IPS-NIHi11 (cell line): Measurements from ENCODE around the gene MASP1.
A peak's percentile ranks its signal among the peaks of the same experiment; 100 is the strongest.

Experiments
- DNase-seq: peaks from one replicate; pipeline ENCODE4 v3.0.0; 2012; ENCODE audit warnings: mixed read lengths, low spot score

The MASP1 gene

GRCh38 chr3:187291512-187292132, at the start of gene MASP1:
TSS of gene MASP1 (minus strand) at chr3:187291737. CDS start at chr3:187291632, 105 bp downstream.
- DNase-seq: peak; percentile 42

DNA sequence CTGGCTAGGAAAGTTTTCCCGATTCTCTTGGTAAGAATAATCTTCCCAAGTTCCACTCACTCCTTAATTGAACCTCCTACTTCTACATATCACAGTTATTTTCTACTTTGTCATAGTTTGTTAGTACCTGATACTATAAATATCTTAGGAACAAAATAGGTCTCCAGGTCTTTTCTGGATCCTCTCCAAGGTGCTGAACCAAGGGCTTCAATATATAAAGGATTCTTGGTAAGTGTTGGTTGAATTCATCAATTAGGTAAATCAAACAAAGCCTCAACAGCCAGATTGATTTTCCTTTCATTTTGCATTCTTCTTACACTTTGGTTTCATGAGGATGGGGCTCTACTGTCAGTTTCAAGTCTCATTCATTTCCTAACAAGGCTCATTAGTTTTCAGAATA, 49.0 kb upstream of the MASP1 start:
- DNase-seq: no peak

- no peak for DNase-seq
These were observed 44.8 kb upstream of the MASP1 start for GRCh38 chr3:187336322-187336721.

DNA sequence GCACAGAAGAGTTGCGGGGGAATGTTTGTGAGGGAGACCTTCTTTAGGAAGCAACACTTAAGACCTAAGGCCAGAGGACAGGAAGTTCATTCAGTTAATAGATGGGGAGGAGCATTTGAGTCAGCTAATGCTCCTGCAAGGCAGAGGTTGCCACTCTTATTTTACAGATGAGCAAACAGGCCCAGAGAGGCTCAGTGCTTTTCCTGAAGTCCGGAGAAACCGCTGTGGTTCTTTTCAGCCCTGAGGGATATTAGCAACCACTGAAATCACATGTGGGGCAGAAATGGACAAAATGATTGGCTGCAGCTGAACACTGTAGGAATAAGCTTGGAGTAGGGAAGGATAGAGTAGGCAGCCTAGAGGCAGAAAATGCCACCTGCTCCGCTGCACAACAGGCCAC, 43.4 kb upstream of the MASP1 start:
- no peak for DNase-seq

- DNase-seq: no peak
These were observed 37.2 kb upstream of the MASP1 start for GRCh38 chr3:187328691-187329090.

DNA sequence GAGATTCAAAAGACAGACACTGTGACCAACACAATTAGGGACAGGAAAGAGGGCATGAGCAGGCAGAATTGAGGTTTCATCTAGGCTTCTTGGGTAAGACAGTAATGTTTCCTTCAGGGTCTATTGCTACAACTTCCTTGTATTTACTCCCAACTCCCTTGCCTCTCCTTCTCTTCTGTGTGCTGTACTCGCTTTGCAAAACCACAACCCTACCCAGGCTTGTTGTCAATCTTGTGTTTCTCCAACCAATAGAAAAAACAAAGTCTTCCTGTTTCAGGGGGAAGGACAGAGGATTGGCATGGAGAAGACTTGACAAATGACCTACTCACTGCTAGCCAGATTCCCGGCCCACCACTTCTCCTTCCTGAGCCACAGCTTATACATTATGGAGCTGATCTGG, 36.3 kb upstream of the MASP1 start:
- no peak for DNase-seq

DNA sequence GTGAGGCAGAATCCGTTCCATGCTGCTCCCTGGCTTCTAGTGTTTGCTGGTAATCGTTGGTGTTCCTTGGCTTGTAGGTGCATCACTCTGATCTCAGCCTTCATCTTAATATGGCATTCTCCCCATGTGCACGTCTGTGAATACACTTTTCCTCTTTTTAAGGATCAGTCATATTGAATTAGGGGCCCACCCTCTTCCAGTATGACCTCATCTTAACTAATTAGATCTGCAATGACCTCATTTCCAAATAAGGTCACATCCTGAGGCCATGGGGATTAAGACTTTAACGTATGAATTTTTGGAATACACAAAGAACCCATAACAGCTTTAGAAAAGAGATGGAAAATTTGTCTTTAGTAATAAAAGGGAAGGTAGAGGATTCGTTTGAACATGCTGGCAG, 34.1 kb upstream of the MASP1 start:
- no peak for DNase-seq

- DNase-seq: no peak
These were observed 31.6 kb upstream of the MASP1 start for GRCh38 chr3:187323091-187323490.

- no peak for DNase-seq
These were observed 30.8 kb upstream of the MASP1 start for GRCh38 chr3:187322291-187322690.

- no peak for DNase-seq
These were observed 30.2 kb upstream of the MASP1 start for GRCh38 chr3:187321766-187322165.

- DNase-seq: peak; percentile 80
These were observed 28.3 kb upstream of the MASP1 start for GRCh38 chr3:187319699-187320302.

- DNase-seq: peak; percentile 74
These were observed 27.5 kb upstream of the MASP1 start for GRCh38 chr3:187318819-187319616.

GRCh38 chr3:187315872-187316271, 24.3 kb upstream of the MASP1 start:
- no peak for DNase-seq

DNA sequence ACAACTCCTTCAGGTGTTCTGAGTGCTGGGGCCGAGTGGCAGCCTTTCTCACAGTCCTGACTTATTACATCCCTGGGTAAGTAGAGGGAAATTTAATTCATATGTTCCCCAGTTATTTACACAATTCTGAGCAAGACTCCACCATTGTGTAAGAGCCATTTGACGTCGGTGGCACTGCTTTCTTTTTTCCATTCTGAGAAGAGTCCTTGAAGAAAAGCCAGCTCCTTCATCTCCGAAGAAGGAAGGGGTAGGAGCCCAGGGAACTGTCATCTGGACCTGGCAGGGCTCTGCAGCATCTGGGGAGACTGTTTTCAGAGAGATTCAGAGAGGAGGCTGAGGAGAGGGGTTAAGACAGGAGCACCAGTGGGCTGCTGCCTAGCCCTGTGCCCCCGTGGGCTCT, 22.6 kb upstream of the MASP1 start:
- no peak for DNase-seq

DNA sequence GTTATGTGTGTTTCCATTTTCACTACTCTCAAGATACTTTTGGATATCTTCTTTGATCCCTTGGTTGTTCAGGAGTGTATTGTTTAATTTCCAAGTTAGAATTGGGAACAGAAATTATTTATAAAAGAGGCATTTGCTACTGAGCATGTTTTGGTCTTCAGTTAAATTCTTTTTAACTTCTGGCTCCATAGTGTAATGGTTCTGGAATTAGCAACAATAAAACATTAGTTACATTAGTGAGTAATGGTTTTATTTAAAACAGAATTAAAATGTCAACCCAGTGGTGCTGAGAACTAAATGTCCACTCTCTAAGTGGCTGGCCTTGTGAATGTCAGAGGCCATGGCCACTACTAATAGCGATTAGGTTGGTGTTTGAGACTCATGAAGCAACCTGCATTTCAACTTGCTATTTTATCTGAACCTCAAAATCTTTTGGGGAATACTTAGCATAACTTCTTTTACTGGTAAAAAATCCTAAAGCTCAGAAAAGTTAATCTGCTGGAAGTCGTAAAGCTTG, 19.5 kb upstream of the MASP1 start:
- no peak for DNase-seq

GRCh38 chr3:187310226-187310625, 18.7 kb upstream of the MASP1 start:
- no peak for DNase-seq

DNA sequence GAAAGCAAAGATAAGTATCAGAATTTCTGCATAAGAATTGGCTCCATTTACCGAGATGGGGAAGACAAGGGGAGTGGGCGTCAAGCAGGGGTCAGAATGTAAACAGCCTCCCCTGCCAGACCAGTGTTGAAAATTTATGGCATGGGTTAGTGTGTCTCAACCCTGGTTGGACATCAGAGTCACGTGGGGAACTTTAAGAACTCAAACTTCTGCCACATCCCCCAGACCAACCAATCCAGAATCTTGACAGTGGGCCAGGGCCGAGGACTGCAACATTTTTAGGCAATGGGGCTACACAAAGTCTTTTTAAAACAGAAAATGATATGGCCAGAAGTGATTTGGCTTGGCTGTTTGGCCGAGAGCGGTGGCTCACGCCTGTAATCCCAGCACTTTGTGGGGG, 14.3 kb upstream of the MASP1 start:
- no peak for DNase-seq

- no peak for DNase-seq
These were observed 8.1 kb upstream of the MASP1 start for GRCh38 chr3:187299611-187300010.

DNA sequence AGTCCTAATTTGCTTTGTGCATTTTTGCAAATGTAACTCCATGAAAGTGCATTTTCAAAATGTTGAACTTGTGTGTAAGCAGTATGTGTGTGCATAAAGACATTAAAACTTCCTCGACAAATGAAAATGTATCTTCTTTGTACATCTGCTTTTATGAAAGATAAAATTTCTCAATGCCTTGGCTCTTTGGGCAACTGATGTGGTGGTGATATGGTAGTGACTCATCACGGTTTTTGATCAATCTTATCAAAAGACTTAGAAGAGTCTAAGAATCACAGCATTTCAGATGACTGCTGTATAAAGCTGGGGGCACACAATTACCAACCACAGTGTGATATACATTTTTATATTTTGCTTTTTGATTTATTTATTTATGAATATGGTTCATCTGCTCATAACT, 5.4 kb upstream of the MASP1 start:
- DNase-seq: no peak

DNA sequence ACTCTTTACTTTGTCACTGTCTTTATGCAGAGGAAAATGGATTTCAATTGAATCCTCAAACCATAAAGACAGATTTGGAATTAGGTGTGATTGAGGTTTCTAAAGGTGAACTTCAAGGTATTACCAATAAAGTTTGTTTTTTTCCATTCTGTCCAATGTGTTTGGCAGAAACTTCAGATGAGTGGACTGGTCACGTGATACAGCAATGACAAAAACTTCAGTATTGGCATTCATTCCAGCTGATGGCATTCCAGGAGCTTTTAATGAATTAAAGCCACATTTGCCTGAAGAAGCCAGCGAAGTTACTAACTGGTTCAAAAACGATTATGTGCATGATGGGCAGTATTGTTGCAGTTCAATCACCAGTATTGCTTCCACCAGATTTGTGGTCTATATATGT, 4.5 kb upstream of the MASP1 start:
- no peak for DNase-seq

DNA sequence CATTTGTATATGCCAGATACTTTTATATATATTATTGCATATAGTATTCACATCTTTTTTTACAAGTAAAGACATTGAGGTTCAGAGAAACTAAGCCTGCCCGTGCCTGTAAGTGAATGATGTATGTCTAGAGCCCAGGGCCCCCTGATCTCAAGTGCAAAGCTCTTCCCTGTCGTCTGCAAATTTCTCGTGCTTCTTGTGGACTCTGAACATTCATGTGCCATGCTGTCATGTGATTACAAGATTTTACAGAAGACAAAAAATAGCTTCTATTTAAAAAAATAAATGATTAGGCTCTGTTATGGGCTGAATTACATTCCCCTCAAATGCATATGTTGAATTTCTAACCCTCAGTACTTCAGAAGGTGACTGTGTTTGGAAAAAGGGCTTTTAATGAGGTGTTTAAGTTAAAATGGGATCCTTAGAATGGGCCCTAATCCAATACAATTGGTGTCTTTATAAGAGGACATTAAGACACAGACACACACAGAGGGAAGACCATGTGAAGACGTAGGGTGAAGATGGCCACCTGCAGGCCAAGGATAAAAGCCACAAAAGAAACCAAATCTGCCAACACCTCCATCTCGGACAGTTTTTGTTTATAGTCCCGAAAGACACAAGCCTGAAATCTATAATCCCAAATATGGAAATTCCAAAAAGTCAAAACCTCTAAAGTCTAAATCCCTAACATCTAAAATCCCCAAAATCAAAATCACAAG, 3.9 kb upstream of the MASP1 start:
- DNase-seq: no peak
